Measurements from ENCODE around the gene RRP36.

DNA sequence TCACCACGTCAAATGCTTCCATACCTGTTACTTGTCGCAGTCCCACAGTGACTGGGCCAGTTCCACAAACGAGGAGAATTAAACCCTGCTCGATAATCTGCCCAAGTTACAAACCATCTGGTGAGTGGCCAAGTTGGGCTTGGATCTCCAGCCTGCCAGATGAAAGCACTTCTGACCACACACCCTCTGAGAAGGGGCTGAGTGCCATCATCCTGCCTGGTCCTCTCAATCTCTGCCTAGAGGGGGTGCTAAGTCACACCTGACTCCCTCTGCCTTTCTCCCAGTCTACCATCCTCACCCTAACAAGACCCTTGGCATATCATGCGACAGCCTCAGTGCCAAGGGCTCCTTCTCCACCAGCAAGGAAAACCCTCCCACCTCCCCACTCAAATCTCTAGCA, 15.8 kb downstream of the RRP36 start:
- TF ChIP-seq POLR2A (IDR thresholded peaks at IDR 0.05), result no peak
- TF ChIP-seq, protein P1, sequence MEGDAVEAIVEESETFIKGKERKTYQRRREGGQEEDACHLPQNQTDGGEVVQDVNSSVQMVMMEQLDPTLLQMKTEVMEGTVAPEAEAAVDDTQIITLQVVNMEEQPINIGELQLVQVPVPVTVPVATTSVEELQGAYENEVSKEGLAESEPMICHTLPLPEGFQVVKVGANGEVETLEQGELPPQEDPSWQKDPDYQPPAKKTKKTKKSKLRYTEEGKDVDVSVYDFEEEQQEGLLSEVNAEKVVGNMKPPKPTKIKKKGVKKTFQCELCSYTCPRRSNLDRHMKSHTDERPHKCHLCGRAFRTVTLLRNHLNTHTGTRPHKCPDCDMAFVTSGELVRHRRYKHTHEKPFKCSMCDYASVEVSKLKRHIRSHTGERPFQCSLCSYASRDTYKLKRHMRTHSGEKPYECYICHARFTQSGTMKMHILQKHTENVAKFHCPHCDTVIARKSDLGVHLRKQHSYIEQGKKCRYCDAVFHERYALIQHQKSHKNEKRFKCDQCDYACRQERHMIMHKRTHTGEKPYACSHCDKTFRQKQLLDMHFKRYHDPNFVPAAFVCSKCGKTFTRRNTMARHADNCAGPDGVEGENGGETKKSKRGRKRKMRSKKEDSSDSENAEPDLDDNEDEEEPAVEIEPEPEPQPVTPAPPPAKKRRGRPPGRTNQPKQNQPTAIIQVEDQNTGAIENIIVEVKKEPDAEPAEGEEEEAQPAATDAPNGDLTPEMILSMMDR (IDR thresholded peaks at IDR 0.05), result no peak

All from thyroid gland (tissue), 4 donors.